Superior temporal gyrus (tissue), 1 donor: ENCODE measurements around the gene ENPP5.

Experiments used
- DNase-seq: peaks from one replicate; pipeline ENCODE4 v3.0.0-alpha.2; 2016; ENCODE audit errors: extremely low spot score

The ENPP5 gene

DNA sequence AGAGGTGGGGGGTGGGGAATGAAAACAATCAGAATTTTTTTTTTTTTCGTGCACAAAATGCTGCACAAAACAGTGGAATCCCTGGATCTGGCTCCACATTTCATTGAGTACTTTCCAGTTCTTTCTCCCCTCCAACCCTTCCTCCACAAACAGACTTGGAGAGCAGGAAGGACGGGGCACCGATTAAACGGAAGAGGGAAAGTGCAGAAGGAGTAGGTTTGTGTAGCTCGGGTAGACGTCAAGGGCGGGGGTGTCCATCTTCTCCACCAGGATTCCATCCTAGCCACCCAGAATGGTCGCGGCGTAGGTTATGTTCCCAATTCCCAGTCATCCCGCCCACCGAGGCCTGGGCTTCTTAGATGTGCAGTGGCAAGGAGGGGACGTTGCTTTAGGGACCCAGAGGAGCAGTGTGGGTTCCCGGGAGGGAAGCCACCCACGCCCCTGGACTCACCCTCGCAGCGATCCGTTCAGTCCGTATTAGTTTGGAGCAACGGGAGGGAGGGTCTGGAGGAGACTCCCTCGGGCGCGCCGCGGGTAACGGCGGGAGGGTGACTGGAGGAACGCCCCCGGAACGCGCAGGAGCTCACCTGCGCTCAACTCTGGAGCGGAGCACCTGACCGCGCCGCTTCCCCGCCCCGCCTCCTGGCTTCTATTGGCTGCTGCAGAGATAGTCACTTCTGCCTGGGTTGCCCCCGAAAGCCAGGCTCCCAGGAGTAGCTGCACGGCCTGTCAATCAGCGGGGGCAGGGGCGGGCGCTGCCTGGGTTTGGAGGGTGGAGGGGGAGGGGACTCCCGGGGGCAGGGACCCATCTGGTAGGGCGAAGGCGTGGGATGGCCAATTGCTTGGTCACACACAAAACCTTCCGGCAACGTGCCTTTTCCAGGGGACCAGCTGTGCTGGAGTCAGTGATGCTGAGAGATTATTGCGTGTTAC, at the start of gene ENPP5:
TSS of gene ENPP5 (minus strand) at position 624 of the 933 bp plus-strand sequence. CDS start 2,718 bp downstream, outside the sequence.
- DNase-seq, result peak; percentile 88

DNA sequence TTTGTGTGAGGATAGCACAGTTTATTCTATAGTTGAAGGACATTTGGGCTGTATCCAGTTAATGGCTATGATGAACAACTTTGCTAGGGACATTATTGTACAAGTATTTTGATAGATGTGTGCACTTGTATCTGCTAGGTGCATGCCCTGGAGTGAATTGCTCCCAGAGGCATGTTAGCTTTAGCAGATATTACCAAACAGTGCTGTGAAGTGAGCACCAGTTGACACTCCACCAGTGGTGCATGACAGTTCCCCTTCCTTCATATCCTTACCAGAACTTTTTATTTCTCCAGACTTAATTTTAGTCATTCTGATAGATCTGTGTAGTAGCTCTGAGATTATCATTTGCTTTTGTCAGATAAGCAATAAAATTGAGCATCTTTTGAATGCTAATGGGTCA, 48.9 kb upstream of the ENPP5 start:
- DNase-seq, result no peak

GRCh38 chr6:46218457-46218856, 47.7 kb upstream of the ENPP5 start:
- DNase-seq, result peak; percentile 58

GRCh38 chr6:46217671-46218131, 46.9 kb upstream of the ENPP5 start:
- DNase-seq, result peak; percentile 86

GRCh38 chr6:46216879-46217278, 46.1 kb upstream of the ENPP5 start:
- no peak for DNase-seq

DNA sequence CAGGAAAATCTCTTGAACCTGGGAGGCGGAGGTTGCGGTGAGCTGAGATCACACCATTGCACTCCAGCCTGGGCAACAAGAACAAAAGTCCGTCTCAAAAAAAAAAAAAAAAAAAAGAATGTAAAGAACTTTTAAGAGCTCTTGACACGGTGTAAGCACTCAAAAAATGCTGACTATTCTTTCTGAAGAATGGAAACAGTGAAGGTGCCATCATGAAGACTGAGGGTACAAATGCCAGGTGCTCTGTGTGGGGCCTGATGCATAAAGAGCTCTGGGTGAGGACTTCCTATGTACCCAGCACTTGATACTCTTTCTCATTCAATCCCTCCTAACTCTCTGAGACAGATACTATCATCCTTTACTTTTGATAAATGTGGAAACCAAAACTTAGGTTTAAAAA, 45.0 kb upstream of the ENPP5 start:
- DNase-seq, result no peak

- no peak for DNase-seq
These were observed 44.4 kb upstream of the ENPP5 start for GRCh38 chr6:46215213-46215612.

DNA sequence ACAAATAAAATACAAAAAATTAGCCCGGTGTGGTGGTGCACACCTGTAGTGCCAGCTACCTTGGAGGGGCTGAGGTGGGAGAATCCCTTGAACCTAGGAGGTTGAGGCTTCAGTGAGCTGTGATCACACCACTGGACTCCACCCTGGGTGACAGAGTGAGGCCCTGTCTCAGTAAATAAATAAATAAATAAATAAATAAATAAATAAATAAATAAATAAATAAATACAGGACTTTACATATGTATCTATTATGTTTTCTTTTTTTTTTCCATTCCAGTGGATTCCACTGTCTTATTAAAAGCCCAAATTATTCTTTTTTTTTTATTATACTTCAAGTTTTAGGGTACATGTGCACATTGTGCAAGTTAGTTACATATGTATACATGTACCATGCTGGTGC, 41.1 kb upstream of the ENPP5 start:
- no peak for DNase-seq

DNA sequence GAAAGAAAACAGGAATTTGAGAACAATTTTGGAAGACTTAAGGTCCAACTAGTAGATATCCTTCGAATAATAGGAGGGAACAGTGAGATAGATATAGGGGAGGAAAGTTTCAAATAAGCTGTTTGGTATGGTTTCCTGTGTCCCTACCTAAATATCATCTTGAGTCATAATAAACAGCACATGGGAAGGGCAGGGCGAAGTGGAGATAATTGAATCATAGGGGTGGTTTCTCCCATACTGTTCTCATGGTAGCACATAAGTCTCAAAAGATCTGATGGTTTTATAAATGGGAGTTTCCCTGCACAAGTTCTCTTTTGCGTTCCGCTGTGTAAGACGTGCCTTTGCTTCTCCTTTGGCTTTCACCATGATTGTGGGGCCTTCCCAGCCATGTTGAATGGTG, 39.5 kb upstream of the ENPP5 start:
- no peak for DNase-seq

DNA sequence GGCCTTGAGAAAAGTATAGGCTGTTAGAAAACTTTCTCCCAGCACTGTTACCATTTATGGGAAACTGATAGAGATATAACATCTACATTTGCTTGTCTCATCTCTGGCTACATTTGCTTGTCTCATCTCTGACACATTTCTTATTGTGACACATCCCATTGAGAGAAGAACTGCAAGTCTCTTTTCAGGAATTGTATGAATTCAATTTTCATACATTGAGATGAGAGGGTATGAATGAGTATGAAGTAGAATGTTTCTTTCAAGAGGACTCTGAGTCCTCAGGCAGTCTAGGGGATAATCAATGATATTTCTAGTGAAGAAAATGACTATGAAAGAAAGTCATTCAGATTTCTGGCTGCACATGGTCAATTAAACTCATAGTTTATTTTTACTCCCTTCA, 37.5 kb upstream of the ENPP5 start:
- no peak for DNase-seq

- no peak for DNase-seq
These were observed 36.4 kb upstream of the ENPP5 start for GRCh38 chr6:46207174-46207573.

DNA sequence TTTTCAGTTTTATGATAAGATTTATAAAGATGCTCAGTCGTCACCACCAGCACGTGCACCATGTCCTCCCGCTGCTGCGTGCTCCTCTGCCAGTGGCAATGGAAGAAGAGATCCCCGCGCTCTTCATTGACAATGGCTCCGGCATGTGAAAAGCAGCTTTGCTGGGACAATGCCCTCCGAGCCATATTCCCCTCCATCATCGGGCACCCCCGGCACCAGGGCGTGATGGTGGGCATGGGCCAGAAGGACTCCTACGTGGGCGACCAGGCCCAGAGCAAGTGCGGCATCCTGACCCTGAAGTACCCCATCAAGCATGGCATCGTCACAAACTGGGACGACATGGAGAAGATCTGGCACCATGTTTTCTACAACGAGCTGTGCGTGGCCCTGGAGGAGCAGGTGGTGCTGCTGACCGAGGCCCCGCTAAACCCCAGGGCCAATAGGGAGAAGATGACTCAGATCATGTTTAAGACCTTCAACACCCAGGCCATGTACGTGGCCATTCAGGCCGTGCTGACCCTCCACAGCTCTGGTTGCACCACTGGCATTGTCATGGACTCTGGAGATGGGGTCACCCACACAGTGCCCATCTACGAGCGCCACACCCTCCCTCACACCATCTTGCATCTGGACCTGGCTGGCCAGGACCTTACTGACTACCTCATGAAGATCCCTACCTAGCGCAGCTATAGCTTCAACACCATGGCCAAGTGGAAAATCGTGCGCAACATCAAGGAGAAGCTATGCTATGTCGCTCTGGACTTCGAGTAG, 34.3 kb upstream of the ENPP5 start:
- no peak for DNase-seq

GRCh38 chr6:46203391-46204177, 32.8 kb upstream of the ENPP5 start:
- DNase-seq, result peak; percentile 33

DNA sequence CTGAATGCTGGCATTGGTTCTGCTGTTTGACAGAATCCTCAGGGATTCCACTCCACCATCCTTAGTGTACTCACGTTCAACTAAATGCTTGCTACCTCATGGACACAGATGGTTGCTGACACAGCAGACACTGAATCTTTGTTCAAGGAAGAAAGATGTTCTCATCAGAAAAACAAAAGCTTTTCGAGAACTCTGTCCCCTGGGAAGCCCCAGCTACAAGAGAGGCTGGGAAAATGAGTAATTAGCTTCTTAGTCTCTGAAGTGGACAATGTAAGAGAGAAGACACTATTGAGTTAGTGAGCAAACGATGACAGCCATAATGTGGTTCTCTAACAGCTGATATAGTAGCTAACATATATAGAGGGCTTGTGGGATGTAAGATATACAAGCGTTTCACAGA, 30.9 kb upstream of the ENPP5 start:
- no peak for DNase-seq

DNA sequence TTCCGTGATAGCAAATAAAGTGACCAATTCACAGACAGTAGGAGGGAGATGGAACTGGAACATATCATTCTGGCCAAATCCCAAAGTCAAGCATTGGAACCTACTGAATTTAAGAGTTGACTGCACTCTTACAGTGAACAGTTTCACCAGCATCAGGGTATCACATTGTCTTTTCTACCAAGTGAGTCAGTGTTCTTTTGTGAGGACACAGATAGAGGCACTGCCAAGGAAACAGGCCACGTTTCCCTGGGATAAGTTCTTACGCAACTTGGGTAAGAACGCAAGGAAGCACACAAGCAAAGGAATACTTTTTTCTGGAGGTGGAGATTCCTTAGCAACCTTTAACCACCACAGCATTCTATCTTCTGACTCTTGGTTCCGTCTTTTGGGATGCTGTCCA, 28.6 kb upstream of the ENPP5 start:
- no peak for DNase-seq

DNA sequence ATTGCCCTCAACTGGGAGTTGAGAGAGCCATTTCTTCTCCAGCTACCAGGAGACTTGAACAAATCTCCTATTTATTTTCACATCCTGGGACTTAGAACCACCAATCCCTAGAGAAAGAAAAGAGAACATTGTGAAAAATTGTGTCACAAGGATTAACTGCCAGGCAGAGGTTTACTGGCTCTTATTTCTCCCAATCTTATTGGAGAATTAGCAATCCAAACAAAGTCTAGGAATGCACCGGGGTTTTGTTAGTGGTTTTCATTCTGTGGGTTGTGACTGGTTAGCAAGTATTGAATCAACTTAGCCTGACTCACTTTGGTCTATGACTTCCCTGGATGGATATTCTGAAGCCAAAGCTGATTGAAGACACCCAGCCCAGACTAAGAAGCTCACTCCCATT, 21.2 kb upstream of the ENPP5 start:
- no peak for DNase-seq

DNA sequence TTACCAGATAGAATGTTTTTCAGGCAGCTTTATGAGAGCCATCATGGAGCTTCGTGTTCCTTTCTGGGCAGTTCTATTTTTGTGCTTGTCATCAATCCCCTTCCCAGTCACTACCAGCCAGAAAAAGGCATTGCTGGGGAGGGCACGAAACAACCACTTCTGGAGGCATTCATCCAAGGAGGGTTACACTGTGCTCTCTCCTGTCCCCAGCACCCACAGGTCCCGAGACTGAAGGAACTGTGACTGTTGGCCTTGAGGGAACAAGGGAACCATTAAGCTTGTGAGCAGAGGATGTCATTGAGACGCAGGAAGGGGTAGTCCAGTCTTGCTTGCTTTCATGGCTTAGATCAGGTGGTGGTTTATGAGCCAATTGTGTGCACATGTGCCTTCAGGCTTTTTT, 20.1 kb upstream of the ENPP5 start:
- no peak for DNase-seq

DNA sequence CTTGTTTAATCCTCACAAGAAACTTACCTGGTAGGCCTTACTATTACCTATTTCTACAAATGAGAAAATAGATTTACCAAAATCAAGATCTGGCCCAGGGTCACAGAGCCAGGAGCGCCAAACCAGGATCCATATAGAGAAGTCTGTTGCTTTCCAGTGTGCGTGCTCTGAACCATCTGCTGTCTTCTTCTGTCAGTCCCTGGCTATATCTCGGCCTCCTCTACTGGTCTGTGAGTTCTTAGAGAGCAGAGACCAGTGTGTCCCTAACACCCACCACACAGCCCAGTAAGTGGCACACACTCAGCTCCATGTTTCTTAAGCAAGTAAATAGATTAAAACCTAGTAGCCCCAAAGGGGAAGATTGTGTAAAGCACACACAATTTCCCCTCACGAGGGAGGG, 18.9 kb upstream of the ENPP5 start:
- no peak for DNase-seq

GRCh38 chr6:46186583-46186982, 15.8 kb upstream of the ENPP5 start:
- no peak for DNase-seq

DNA sequence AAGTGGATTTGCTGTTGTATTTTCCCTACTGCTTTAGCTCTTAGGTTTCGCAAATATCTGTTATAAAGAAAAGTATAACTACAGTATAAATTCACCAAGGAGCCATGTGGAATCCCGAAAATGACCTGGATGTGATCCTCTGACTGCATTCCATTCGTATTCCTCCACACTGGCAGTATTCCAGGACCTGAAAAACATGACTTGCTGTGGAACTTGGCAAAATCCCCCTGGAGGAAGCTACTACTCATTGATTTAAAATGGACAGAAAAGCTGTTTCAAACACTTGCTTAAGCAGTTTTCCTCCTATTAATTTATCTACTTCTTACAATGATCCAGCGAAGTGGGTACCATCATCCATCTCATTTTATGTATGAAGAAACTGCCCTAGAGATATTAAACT, 13.3 kb upstream of the ENPP5 start:
- no peak for DNase-seq

DNA sequence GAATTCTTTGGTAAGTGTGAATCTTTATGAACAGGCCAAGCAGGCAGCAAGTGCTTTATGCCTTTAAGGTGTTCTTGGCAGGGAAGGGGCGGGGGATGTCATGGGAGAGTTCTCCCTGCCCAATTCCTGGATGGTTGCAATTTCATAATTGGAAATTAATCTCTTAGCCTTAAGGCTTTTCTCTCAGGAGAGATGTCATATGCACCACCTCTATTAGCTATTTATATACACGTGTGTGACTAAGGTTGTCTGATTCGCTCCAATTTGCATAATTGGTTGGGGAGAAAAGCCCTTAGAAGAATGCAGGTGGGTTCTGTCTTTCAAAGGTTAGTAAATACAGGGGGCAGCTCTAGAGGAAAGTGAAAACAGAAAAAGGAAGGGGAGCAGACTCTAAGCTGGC, 5.2 kb upstream of the ENPP5 start:
- DNase-seq, result no peak

- no peak for DNase-seq
These were observed 4.7 kb upstream of the ENPP5 start for GRCh38 chr6:46175446-46175845.
